T-helper 22 cell (primary cell): ENCODE data around the gene LRRC56.
"Not testable (repeated sequence)": the region's sequence is repeated elsewhere in the genome, so short reads cannot be mapped to it uniquely, and the experiment has no call there.

ENCODE experiments used
- DNase-seq: peaks from one replicate; pipeline ENCODE4 v3.0.0-alpha.2; 2020; ENCODE audit warnings: low read depth

LRRC56 gene

DNA sequence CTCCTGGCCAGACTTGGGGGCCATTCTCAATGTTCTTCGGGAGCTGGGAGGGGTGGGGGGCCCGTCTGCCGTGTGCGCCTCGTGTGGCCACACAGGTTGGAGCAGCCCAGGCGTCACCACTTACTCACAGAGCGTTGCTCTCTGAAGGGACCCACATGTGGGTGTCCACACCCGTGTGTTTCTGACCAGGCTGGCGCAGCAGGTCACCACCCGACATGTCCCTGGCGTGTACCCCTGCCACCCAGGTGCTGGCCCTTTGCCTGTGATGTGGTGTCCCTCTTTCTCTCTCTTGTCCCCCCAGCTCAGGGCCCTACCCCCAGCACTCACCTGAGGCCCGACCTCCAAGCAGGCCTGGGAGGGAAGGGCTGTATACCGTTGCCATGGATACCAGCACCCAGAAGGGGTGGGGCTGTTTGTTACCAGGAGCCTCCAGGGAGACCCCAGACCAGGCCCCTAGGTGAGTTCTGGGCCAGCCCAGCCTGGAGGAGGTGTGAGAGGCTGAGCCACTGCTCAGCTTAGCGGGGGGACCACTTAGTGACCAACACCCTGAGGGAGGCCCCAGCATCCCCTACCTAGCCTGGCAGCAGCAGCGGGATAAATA is 21.8 kb downstream of the LRRC56 start:
- no peak for DNase-seq

DNA sequence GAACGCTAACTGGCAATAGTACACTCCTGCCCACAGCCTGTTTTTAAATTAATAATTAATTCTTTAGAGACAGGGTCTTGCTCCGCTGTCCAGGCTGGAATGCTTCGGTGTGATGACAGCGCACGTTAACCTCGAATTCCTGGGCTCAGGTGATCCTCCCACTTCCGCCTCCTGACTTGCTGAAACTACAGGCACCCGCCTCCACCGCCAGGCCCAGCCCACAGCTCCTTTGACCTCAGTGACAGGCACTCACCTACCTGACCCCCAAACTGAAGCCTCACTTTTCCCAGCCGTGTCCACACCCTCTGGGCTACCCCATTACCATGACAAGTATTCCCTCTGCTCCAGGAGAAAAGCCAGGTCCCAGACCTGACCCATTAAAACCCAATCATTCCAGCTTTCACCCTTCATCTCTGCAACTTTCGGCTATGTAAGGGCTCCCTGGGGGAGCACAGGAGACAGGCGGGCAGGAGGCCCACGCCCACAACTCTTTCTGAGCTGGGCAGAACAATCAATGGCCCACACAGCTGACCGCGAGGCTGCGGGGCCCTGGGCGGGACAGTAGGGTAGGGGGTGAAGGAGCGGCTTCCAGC is 22.5 kb downstream of the LRRC56 start:
- no peak for DNase-seq

GRCh38 chr11:560305-561147 is 23.2 kb downstream of the LRRC56 start, which contains the start of the genes LMNTD2 and RASSF7:
LMNTD2 (minus strand) TSS chr11:560738; CDS start chr11:560716, 22 bp downstream.
RASSF7 (plus strand) TSS chr11:560970; CDS start chr11:561769, 799 bp downstream.
- DNase-seq: peak; percentile 90

GRCh38 chr11:561148-562003 is 24.0 kb downstream of the LRRC56 start:
- DNase-seq: no peak

- DNase-seq: no peak
These were observed 24.8 kb downstream of the LRRC56 start for GRCh38 chr11:562046-562645.

DNA sequence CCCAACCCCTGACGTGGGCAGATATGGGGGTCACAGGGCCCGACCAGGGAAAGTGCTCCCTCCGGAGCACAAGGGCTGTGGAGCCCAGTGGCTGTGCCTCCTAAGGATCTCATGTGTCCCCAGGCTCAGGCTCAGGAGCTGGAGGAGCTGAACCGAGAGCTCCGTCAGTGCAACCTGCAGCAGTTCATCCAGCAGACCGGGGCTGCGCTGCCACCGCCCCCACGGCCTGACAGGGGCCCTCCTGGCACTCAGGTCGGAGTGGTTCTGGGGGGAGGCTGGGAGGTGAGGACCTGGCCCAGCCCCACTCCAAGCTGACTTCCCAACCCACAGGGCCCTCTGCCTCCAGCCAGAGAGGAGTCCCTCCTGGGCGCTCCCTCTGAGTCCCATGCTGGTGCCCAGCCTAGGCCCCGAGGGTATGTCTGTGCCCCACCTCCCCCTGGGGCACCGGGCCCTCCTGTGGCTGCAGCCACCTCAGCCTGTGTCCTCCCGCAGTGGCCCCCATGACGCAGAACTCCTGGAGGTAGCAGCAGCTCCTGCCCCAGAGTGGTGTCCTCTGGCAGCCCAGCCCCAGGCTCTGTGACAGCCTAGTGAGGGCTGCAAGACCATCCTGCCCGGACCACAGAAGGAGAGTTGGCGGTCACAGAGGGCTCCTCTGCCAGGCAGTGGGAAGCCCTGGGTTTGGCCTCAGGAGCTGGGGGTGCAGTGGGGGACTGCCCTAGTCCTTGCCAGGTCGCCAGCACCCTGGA is 25.9 kb downstream of the LRRC56 start:
- no peak for DNase-seq

GRCh38 chr11:563812-564578 is 26.7 kb downstream of the LRRC56 start:
- DNase-seq: no peak

- DNase-seq: no peak
These were observed 28.7 kb downstream of the LRRC56 start for GRCh38 chr11:565921-566509.

GRCh38 chr11:567011-567628 is 29.8 kb downstream of the LRRC56 start:
- DNase-seq: no peak

DNA sequence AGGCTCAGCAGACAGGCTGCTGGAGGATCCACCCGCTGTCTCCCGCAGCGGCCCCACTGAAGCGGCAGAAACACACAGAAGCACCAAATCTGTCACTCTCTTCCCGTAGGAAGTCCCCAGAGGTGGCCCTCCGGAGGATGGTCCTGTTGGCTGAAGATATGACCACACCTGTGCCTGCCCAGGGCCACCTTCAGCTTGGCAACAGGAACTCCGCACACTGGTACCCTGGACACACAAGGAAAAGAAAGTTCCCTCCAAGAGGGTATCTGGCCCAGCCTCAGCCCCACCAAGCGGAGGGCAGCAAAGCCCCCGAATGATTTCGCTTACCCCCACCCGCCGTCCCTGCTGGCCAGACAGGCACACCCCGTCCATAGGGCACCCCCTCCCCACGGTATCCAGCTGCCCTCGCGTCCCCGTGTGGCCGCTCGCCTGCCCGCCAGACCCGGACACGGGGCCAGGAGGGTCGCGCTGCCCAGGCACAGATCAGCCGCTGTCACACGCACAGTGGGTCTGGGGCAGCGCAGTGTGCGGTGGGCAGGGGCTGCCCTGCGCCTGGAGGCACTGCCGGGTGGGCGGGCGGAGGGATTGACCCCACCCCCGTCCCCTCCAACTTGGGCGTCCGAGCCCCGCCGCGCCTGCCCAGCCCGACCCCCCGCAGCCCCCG is 30.4 kb downstream of the LRRC56 start:
- peak; percentile 30 for DNase-seq

DNA sequence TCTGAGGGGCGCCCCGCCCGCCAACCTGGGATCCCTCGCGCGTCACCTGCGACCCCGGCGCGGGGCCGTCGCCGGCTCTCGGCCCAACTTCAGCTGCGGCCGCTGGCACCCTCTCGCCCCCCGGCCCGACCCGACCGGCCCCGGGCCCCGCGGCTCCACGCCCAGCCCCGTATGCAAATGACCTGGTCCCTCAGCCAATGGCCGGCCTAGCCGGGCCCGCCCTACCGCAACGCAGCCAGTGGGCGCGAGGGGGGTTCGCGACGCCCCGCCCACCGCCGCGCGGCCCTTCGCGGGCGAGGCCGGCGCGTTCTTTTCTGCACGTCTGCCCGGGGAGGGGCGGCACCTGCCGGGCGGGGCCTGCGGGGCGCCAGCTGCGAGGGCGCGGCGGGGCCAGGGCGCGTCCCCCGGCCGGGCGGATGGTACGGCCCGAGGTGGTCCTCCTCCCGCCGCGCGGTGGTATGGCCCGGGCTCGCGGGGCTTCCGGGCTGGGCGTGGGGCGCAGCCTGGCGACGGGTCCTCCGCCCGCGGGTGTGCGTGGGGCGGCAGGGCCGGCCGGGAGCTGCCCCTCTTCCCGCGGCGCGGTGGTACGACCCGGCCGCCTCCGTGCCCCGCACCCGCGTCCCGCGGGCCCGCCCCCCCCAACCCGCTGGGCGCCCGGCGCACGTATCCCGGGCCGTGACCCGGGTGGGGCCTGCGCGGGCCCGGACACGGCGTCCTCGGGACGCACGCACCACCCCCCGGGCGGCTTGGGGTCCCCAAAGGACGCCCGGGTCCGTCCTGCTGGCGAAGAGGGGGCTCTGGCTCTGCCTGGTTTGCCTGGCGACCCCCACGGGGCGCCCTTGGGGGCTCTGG is 31.2 kb downstream of the LRRC56 start:
- DNase-seq: peak; percentile 91

DNA sequence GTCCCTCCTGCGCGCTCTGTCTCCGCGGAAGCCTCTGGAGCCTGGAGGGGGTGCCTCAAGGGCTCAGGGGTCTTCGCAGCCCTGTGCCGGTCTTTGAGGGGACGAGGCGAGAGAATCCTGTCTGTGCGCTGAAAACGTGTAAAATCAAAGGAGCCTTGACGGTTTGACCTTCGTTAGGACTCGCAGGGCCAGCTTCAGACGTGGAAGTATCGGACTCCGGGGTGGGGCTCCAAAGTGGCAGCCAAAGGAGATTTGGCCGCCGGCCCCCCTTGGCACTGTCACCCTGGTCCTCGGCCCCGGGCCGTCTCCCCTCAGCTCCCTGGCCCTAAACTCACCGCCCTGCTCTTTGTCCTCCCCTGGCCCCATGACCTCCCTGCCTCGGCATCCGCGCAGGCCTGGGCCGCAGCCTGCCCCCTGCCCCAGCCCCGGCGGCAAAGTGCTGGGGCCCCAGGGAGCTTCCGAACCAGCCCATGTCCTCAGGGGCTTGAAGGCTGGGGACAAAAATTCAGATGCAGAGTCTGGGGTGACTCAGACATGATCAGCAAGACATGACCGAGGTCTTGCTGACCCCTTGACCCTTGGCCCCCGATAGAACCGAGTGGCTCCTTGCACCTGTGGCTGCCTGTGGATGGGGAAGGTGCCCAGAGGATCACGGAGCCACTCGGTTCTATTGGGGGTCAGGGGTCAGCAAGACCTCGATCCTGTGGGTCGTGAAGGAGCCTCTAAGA is 32.0 kb downstream of the LRRC56 start:
- no peak for DNase-seq

DNA sequence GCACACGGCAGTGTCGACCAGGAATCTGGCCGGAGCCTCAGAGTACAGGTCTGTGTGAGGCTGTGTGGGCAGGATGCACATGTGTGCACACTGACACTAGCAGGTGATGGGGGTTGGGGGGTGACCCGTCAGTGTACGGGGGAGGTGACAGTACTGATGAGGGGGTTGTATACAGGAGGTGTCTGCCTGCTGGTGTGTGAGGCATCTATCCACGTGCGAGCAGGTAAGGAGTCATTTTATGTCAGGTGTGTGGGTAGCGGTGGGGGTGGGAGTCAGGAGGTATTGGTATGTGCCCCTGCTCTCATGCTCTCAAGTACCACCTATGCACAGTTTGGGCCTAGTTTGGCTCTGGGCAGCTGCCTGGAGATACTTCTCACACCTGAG is 34.5 kb downstream of the LRRC56 start:
- DNase-seq: no peak

GRCh38 chr11:573146-573759 is 35.9 kb downstream of the LRRC56 start:
- no peak for DNase-seq

DNA sequence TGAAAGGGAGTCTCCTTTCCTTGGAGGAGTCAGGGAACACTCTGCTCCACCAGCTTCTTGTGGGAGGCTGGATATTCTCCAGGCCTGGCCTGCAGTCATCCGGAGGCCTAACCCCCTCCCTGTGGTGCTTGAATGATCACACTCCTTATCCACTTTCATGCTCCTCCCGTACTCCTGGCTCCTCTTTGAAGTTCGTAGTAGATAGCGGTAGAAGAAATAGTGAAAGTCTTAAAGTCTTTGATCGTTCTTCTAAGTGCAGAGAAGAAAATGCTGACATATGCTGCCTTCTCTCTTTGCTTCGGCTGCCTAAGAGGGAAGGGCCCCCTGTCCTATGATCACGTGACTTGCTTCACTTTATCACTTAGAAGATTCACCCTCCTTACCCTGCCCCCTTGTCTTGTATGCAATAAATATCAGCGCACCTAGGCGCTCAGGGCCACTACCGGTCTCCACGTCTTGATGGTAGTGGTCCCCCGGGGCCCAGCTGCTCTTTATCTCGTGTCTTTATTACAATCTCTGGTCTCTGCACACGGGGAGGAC is 36.8 kb downstream of the LRRC56 start:
- DNase-seq: not testable (repeated sequence)

DNA sequence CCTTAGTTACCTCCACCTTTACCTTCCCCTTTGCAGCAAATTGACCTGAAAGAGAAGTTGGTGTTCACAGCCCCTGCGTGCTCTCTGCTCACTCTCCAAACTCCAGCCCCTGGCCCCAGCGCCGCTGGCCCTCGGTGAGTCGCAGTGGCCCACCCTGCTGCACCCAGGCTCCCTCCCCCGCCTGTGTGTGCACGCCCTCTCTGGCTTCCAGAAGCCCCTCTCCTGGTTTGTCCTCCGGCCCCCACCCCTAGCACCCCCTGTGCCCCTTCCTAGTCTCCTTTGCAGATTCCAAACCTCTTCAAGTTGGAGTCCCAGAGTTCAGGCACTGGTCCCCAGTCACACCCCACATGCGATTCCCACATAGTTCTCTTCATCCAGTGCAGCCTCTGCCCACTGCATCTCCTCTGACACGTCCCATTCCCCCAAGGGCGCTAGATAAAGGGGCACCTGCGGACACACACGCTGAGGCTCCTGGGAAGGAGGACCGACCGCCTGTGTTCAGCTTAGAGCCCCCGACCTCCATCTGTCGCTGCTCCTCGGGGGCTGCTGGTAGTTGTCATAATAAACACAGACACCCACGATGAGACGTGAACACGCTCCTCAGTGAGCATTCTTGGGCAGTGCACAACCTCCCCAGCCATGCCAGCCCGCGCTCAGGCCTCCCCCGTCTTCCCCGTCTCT is 37.4 kb downstream of the LRRC56 start:
- no peak for DNase-seq
